GM19043 (cell line): ENCODE results near the gene KCND3.

ENCODE experiments used
- ATAC-seq: cut with Tn5 transposase; IDR thresholded peaks from one replicate; pipeline ENCODE4 v1.9.1; 2021; ENCODE audit warnings: low read depth; ENCODE audit not compliant: unreplicated experiment

KCND3 gene

DNA sequence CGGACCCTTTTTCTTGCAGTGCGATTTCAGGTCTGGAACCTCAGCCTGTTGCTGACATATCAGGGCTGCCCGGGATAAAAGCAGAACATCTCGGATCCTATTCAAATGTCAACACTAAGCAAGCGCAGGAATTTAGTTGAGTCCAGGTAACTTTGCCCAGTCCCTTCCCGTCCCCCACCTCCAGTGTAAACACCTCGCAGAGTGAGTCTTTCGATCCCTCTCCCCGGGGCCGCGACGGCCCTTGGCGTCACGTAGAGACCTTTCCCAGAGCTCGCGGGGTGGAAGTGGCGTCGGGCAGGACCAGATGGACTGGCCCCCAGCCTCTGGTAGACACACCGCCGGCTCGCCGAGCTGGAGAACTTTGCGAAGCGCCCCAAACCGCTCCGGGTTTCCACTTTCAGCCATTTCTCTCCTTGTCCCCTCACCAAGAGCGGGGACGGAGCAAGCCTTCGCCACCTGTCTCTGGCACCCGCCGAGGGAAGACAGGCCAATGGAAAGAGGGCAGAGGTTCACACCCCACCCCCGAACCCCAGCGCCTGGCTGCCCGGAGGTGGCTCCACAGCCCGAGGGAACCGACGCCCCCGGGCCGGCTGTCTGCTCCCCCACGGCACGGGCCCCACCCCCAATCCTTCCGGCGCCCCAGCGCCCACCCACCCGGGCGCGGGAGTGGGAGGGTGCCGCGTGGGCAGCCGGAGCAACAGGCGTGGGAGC lies 570 bp downstream of the KCND3 start:
- no peak for ATAC-seq

DNA sequence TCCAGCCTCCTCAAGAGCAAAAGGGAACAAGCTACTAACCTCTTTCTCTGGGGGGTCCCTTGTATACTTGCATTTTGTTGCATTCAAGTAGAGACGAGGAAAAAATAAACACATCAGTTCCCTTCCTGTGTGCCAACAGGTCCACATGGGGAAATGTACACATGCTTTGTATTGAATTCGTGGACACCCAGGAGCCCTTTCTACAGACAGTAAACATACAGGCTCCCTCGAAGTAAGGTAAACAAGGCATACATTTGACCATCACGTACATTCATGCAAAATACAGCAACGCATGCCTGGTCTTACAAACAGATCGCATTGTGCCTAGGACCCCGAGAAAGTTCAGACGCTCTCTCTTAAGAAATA lies 1.1 kb downstream of the KCND3 start:
- ATAC-seq: no peak

DNA sequence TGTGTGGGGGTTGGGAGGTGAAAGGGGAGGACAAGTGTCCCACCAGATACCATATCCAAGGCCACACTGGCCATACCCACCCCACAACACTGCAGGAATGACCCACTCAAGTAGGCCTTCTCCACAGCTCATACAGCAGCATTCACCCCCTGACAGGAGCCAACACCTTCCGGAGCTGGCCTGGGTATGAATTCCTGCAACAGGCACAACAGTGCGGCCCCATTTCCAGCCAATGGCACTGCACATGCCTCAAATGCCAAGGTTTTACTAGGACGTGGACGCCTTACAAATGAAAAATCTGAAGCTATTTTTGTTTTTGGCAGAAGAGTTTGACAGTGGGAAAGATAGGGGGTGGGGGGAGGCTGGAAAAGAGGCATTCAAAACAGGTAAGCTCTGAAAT lies 2.0 kb downstream of the KCND3 start:
- no peak for ATAC-seq

DNA sequence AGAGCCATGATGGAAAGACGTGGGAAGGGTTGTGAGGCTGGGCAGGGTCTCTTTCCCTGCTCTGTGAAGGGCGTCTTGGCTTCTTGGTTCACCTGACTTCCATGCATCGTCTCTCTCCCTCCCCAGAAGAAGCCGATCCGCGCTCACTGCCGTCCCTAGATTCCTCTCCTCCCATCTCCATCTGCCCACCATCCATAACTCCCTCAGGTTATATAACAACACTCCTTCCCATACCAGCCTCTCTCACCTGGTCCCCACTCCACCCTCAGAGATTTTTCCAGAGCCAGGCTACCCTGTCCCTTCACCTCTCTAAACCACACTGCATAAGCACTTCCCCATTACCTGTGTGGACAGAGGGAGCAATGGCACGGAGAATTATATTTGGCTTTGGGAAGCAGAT lies 6.0 kb downstream of the KCND3 start:
- no peak for ATAC-seq

DNA sequence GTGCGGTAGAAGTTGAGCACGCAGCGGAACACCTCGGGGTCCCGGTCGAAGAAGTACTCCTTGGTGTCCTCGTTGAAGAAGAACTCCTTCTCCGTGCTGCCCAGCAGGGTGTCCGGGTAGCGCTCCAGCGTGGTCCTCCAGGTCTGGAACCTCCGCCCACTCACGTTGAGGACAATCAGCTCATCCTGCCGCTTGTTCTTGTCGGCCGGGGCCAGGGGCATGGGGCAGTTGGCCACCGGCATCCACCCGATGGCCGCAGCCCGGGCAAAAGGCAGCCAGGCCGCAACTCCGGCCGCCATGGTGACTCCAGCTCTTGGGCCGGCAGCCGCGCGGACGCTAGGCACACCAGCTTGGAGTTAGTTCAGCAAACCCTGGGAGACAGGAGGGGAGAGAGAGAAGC lies 7.0 kb downstream of the KCND3 start:
- ATAC-seq: no peak

DNA sequence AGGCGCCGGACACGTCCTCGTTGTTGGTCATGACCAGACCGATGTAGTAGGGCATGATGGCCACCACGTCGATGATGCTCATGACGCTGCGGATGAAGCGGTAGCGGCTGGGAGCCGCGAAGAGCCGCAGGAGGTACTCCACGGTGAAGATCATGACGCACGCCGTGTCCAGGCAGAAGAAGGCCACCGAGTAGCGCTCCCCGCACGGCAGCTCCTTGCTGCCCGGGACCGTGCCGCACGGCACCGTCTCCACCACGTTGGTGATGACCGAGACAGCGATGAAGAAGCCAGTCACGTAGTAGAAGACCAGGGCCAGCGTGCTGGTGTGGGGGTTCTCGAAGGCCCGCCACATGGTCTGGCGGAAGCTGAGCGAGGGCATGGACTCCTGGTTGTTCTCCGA lies 7.6 kb downstream of the KCND3 start:
- ATAC-seq: no peak

DNA sequence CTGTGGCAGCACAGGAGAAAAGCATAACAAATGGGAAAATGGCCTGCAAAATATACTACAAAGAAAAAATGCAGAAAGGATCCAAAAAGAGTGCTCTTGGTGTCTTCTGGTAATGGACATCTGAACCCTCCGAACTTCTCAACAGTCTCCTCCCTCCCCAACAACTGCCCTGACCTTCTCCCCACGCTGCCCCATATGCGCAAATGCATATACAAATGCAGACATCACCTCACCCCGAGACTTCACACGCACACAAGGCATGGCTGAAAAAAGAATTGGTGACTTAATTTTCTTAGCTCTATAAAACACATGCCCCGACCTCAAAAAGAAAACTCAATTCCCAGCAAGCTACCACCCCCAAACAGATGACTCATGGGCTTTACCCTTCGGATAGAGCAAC lies 8.4 kb downstream of the KCND3 start:
- no peak for ATAC-seq

DNA sequence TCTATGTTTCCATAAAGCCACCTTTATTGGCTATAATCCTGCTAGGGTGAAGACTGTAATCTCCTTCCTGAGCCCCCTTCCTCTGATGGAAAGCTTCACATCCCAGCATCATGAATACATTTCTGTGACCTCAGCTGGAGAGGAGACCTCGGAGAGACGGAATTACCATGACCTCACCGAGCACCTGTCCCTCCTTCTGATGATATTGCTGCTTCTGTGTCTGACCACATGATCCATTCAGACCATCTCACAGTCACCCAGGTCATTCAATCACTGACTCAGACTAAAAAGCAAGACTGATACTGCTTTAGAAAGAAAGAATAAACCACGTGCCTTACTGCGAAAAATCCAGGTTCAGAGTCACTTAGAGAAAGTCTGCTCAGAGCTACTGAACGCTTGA lies 8.8 kb downstream of the KCND3 start:
- no peak for ATAC-seq

DNA sequence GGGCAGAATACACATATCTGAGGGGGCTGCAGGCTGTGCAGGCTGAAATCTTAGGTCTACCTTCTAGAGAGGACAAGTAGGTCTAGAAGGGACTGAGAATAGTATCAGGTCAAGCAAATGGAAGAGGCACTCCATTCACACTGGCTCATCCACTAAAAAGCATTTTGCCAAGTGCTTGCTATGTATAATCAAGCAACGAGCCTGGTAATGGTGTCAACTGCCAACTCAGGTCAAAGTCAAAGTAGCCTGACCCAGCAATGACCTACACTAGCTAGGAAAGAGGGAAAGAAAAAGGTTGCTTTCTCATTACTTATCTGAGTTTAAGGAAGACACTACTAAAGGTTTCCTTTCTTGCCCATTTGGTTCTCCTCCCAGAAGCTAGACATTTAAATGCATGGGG lies 10.8 kb downstream of the KCND3 start:
- ATAC-seq: no peak

DNA sequence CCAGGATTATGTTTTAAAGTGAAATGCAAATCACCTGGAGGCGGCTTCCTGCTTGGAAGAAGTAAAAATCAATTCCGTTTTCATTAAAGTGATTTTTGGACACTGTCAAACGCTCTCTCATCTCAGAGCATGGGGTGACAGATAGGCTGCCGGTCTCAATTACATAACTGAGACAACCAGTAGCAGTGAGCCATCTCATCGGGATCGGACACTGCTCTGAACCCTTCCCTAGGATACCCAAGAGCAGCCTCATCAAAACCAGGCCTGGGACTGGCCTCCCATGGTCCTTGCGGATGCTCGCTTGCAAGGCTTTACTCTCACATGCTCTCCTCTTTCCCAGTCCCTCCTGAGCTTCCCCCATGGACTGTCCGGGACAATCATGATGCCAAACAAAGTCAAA lies 12.1 kb downstream of the KCND3 start:
- ATAC-seq: no peak

DNA sequence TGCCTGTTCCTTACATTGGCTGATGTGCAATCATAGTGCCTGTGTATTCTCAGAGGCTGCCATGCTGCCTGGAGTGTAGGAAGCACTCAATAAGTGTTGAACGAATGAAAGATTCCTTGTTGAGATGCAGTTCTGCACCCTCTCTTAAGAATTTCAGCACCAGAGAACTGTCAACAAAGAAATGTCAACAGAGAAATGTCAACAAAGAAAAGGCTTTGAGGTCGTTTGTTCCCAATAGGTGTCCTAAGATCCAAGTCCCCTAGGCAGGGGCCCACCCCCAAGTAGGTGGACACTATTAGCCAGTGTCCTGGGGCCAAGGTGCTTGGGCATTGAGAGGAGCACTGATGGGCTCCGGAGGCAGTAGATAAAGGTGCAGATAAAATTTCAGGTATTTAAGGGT lies 12.6 kb downstream of the KCND3 start:
- ATAC-seq: no peak

DNA sequence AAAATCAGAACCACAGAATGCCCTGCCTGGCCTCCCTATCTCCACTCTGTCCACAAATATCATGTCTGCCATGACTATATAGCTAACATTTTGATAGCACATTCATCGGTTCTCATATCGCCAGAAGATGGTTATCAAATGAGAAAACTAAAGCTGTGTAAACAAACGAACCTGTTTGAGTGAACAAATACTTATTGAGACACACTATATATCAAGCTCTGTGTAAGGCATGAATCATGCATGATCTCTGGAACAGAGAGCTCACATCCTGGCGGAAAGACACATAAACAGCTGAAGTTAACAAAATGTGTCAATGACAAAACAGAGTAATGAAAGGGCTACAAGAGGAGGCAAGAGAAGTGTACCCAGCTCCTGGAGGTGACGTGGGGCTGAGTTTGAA lies 13.1 kb downstream of the KCND3 start:
- ATAC-seq: no peak

DNA sequence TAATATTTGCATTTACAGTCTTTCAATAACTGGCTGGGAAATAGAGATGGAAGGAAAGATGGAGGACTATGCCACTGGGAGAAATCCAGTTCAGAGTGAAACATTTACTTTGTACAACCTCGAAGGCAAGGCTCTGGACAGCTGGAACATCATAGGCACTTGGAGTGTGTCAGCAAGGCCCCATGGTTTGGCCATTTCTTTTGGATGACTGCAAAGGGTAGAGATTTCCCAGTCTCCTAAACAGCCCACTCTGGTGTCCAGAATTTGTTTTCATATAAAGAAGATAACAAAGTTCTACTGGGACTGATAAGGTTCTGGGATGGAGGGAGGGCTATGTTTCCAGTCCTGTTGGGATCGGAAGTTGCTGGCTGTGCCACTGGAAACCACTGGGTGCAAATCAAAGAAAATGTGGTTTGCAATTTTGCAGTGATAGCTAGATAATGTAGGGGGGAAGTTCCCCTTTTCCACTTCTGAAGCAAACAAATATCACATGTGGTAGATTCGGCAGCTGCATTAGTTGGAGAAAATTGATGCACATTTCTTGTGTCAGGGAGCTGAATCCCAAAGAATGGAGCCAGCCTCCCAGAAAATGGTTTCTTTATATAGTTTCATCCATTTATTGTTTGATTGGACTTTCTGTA lies 16.2 kb downstream of the KCND3 start:
- no peak for ATAC-seq

DNA sequence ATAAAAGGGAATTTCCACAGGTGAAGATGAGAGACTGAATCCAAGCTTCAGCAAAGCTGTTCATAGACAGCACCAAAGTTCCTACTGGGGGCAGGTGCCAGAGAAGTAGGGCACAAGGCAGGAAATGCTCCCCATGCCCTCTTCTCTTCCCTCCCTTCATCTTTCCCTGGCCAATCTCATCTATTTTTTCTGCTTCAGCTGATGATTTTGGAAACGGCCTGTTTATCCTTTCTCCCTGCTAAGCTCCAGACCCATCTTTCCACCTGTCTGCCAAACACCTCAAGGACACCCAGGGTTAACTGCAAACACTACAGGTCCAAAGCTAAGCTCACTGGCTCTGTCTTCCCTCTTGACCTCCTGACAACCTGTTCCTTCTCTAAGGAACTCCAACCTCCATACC lies 18.1 kb downstream of the KCND3 start:
- no peak for ATAC-seq

DNA sequence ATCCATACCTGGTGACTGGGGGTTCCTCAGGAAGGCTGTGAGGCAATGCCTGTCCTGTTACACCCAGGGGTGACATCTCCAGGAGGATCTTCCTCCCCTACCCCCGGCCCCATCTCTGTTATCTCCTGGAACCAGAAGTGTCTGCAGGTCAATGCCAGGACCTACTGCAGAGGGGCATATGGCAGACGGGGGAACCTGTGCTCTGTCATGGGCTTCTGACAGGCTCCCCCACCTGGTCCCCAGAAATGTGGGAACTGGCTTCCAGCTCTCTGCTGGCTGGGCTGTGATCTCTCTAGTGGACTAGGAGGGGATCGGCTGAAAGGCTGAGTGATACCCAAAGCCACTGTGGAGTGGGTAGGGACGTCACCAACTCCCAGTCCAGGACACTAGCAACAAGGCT lies 21.0 kb downstream of the KCND3 start:
- no peak for ATAC-seq

DNA sequence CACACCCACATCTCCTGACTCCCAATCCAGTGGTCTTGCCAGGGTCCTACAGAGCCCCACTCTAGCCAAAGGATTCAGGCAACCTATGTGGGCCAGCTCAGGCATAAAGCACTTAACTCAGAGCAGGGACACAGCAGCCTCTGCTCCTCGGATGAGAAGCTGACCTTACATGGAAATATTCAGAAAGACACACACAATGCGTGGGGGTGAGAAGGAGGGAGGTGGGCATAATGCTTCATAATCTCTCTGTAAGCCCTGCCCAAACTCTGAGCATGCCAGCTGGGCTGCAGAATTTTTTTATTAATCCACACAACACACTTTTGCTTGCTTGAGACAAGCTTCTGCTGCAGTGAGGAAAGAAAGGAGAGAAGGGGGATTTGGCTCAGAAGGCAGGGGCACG lies 21.6 kb downstream of the KCND3 start:
- no peak for ATAC-seq

DNA sequence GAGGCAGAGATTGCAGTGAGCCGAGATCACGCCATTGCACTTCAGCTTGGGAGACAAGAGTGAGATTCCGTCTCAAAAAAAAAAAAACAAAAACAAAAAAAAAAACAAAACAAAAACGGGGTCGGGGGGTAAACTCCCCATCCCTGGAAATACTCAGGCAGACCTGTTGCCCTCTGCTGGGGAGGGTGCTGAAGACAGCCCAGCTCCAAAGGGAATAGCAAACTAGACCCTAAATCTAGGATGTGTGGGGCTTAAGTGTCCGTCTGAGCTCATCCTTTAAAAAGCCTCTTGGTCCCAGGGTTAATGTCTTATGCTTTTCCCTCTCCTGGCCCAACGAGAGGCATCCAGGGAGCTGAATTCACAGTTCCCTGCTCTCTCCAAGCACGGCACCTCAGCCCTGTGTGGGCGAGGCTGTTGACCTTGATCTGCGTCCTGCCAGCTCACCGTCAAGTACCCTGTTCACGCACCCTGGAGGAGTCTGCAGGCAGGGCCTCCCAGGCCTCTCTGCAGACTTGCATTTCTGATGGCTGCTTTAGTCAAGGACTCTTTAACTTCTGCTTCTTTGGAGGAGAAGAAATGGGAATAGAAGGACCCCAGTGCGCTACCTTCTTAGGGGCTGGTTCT lies 22.3 kb downstream of the KCND3 start:
- ATAC-seq: no peak

DNA sequence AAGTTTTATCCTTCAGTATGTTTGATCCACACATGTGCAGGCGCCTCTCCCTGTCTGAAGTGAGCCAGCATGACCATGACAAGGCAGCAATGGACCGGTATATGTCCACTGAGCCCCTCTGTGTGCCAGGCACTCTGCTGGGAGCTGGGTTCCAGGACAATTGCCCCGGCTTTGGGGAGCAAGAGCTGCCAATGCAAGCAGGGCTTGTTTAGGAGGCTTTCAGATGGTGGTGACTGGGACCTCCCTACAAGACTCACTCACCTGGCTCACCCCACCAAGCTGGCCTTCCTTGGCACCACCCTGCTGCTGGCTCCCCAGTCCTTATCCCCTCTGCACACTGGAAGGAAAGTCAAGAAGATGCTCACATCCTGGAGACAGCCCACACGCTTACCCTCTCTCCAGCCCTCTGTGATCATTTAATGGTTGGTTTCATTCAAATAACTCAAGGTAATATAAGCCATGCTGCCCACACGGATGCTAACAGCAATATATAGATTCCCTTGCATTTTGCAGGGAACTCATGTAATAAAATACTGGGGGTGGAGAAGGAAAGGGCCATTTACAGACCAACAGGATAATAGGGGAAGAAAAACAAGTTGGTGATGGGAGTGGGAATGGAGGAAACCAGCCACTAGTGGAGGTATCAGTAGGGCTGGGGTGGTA lies 23.6 kb downstream of the KCND3 start:
- ATAC-seq: no peak

DNA sequence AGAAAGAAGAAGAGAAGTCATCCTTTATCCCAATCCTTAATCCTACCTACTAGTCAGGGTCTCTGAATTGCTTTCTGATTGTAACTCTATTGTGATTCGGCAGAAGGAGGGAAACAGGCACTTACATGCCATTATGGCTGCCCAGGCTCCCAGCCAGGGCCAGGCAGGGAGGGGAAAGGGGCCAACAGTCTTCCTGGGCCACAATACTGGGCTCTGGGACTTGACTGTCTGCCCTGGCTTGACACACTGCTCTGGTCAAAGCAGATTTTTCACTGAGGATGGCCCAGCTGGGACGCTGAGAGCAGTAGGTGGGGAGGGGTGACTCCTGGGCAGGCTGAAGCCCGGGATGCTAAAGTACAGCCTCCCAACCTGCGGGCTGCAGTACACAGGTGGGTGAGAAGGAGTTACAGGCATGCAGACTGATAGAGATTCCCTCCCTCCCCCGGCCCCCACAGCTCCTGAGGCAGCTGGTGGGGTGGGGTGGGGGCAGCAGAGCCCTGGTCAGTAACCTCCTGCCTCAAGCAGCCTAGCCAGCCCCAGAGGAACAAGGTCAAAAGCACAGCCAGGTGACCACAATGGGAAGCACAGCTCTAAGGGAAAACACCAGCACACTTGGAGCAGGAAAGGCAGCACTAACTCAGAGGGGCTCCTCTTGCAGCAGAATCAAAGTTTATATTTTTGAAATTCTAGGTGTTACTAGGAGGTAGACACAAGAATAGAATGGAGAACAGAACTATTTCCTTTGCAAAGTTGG lies 25.3 kb downstream of the KCND3 start:
- ATAC-seq: no peak

DNA sequence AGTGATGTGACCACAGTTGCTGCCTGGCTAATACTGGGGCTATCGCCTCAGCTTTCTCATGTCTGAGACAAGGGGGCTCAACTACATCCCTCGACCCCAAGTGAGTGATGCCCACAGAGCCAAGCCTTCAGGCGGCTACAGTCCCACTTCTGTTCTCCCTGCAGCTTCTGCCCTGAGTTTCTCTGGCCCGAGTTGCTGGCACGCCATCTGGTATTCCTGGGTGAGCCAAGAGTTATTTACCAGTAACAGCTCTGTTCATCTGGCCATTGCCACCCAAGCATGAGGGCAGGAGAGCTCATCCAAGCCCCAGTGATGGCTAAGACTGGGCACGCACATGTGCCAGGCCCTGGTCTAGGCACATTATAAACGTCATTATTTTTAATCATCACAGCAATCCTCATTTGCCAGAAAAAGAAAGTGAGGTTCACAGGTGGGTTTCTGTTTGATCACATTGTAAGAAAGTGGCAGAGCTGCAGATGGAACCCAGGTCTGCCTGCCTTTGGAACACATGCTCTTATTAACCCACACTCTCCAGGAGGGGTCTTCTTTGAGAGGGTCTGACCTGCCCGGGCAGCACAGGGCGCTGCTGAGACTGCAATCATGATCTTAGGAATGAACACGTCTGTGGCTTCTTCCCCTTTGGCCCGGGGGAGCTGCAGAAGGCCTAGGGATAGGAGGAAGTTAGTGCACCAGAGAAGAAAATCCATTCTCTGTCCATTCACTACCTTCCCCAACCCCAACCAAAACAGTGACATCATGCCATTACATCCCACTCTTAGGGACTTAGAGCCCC lies 27.5 kb downstream of the KCND3 start:
- no peak for ATAC-seq
